Measurements from ENCODE around the gene PUM1. TPM values are rescaled to one million over a fixed set of nuclear protein-coding genes. Genes with fewer than 3 reads are reported as not detected.
A peak's percentile ranks its signal among the peaks of the same experiment; 100 is the strongest.

PUM1 gene
- total and polyA plus RNA-seq, 12 donors, result 22.6 to 167 (median 91.5) TPM

DNA sequence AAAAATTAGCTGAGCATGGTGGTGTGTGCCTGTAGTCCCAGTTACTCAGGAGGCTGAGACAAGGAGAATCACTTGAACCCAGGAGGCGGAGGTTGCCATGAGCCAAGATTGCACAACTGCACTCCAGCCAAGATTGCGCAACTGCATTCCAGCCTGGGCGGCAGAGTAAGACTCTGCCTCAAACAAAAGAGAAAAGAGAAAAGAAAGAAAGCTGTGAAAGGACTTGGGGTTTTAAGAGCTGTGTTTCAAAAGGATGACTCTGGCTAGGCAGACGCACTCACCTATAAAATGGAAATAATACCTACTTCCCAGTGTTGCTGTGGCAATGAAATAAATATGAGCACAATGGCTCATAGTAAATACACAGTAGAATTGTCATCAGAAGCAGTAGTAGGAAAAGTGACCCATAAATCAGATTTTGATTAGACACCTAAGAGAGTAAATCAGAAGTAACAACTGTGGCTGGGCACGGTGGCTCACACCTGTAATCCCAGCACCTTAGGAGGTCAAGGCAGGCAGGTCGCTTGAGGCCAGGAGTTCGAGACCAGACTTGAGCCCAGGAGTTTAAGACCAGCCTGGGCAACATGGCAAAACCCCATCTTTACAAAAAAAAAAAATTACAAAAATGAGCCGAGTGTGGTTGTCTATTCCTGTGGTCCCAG lies 45.9 kb upstream of the PUM1 start:
- H3K9me3 ChIP-seq (replicated peaks in 1 of 3), result no peaks in the 10 kb centered on the region
- H3K36me3 ChIP-seq (replicated peaks in 1 of 2), result no peaks in the 10 kb centered on the region
- no peak overlapping the region for H3K4me3 ChIP-seq
- TF ChIP-seq, protein P1, sequence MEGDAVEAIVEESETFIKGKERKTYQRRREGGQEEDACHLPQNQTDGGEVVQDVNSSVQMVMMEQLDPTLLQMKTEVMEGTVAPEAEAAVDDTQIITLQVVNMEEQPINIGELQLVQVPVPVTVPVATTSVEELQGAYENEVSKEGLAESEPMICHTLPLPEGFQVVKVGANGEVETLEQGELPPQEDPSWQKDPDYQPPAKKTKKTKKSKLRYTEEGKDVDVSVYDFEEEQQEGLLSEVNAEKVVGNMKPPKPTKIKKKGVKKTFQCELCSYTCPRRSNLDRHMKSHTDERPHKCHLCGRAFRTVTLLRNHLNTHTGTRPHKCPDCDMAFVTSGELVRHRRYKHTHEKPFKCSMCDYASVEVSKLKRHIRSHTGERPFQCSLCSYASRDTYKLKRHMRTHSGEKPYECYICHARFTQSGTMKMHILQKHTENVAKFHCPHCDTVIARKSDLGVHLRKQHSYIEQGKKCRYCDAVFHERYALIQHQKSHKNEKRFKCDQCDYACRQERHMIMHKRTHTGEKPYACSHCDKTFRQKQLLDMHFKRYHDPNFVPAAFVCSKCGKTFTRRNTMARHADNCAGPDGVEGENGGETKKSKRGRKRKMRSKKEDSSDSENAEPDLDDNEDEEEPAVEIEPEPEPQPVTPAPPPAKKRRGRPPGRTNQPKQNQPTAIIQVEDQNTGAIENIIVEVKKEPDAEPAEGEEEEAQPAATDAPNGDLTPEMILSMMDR (IDR thresholded peaks at IDR 0.05), result no peak
- no peak for TF ChIP-seq POLR2A (IDR thresholded peaks at IDR 0.05)
- H3K27me3 ChIP-seq, result no peaks in the 10 kb centered on the region
- peaks cover 0 to 8% of the 10 kb centered on the region in 2 donors for H3K4me1 ChIP-seq (replicated peaks in 1 of 2)
- peak overlapping the region in 1 of 5 donors; percentile 15 for H3K27ac ChIP-seq
- intact Hi-C loops (cut with DNase I), result no loop called here
- peak in 6 of 7 donors; percentile 52 to 84 (median 74) for DNase-seq
- WGBS, 4 donors, result 55 to 77% (median 60%) methylated on average over 8 of the region's 8 CpGs

DNA sequence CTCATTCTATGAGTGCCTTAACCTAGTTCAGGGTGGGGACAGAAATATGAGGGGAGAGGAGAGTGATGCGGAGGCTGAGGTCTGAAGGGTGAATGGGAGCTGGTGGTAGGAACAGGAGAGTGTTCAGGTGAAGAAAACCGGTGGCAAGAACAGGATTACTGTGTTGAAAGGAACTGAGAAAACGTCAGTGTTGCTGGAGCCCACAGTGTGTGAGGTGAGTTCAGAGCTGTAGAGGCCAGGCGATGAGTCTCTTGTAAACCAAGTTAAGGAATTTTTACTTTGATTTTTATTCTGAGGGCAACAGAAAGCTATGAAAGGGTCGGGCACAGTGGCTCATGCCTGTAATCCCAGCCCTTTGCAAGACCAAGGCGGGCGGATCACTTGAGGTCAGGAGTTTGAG lies 45.3 kb upstream of the PUM1 start:
- no peaks in the 10 kb centered on the region for H3K36me3 ChIP-seq (replicated peaks in 1 of 2)
- no peaks in the 10 kb centered on the region for H3K9me3 ChIP-seq (replicated peaks in 1 of 3)
- WGBS, 4 donors, result 87 to 95% (median 91%) methylated on average over 7 of the region's 7 CpGs
- intact Hi-C loops (cut with DNase I), result no loop called here
- peaks cover 0 to 8% of the 10 kb centered on the region in 2 donors for H3K4me1 ChIP-seq (replicated peaks in 1 of 2)
- H3K4me3 ChIP-seq, result no peak overlapping the region
- no peak for TF ChIP-seq POLR2A (IDR thresholded peaks at IDR 0.05)
- TF ChIP-seq, protein P1 (IDR thresholded peaks at IDR 0.05), result no peak
- no peak overlapping the region for H3K27ac ChIP-seq
- DNase-seq, result no peak
- H3K27me3 ChIP-seq, result no peaks in the 10 kb centered on the region

DNA sequence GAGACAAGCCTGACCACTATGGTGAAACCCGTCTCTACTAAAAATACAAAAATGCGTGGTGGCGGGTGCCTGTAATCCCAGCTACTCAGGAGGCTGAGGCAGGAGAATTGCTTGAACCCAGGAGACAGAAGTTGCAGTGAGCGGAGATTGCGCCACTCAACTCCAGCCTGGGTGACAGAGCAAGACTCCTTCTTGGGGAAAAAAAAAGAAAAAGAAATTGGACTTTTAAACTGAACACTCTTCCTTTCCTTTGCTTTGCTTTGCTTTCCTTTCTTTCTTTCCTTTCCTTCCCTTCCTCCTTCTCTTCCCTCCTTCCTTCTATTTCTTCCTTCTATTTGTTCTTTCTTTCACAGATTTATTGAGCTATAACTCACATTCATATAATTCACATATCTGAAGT lies 43.3 kb upstream of the PUM1 start:
- no peak for DNase-seq
- no peak for TF ChIP-seq POLR2A (IDR thresholded peaks at IDR 0.05)
- TF ChIP-seq, protein P1 (IDR thresholded peaks at IDR 0.05), result no peak

DNA sequence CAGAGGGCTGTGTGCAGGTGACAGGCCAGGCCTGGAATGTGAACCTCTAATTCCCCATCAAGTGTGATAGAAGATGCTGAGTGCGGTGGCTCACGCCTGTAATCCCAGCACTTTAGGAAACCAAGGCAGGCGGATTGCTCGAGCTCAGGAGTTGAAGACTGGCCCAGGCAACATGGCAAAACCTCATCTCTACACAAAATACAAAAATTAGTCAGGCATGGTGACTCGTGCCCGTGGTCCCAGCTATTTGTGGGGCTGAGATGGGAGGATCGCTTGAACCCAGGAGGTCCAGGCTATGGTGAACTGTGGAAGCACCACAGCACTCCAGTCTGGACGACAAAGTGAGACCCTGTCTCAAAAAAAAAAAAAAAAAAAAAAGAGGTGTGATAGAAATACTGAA lies 40.1 kb upstream of the PUM1 start:
- Histone ChIP-seq H3K4me3 (no peak overlapping the region), H3K27ac (no peak overlapping the region), H3K4me1 (replicated peaks in 1 of 2) (peaks cover 11 to 19% of the 10 kb centered on the region in 2 donors), H3K36me3 (replicated peaks in 1 of 2) (no peaks in the 10 kb centered on the region), H3K27me3 (no peaks in the 10 kb centered on the region), H3K9me3 (replicated peaks in 1 of 3) (no peaks in the 10 kb centered on the region)
- TF ChIP-seq, protein P1 (IDR thresholded peaks at IDR 0.05), result no peak
- TF ChIP-seq POLR2A (IDR thresholded peaks at IDR 0.05), result no peak
- WGBS, 4 donors, result 90 to 100% (median 93%) methylated on average over 6 to 8 of the region's 8 CpGs
- intact Hi-C loops (cut with DNase I), result no loop called here
- no peak for DNase-seq

More for the DNA sequence above, 43.3 kb upstream of the PUM1 start:
- H3K9me3 ChIP-seq (replicated peaks in 1 of 3), result no peaks in the 10 kb centered on the region
- H3K27ac ChIP-seq, result peak overlapping the region in 1 of 5 donors; percentile 41
- H3K27me3 ChIP-seq, result no peaks in the 10 kb centered on the region
- H3K4me3 ChIP-seq, result no peak overlapping the region
- H3K4me1 ChIP-seq (replicated peaks in 1 of 2), result peaks cover 0 to 8% of the 10 kb centered on the region in 2 donors
- intact Hi-C loops (cut with DNase I), result no loop called here
- no peaks in the 10 kb centered on the region for H3K36me3 ChIP-seq (replicated peaks in 1 of 2)
- WGBS, 4 donors, result 81 to 91% (median 84%) methylated on average over 5 of the region's 5 CpGs

Measured in adrenal gland (tissue), 12 donors.